ENCODE data around the gene LIN37.

The LIN37 gene

GRCh38 chr19:35736913-35737886, 11.2 kb upstream of the LIN37 start:
- no peak overlapping the region for H3K27ac ChIP-seq
- TF ChIP-seq, protein P1, sequence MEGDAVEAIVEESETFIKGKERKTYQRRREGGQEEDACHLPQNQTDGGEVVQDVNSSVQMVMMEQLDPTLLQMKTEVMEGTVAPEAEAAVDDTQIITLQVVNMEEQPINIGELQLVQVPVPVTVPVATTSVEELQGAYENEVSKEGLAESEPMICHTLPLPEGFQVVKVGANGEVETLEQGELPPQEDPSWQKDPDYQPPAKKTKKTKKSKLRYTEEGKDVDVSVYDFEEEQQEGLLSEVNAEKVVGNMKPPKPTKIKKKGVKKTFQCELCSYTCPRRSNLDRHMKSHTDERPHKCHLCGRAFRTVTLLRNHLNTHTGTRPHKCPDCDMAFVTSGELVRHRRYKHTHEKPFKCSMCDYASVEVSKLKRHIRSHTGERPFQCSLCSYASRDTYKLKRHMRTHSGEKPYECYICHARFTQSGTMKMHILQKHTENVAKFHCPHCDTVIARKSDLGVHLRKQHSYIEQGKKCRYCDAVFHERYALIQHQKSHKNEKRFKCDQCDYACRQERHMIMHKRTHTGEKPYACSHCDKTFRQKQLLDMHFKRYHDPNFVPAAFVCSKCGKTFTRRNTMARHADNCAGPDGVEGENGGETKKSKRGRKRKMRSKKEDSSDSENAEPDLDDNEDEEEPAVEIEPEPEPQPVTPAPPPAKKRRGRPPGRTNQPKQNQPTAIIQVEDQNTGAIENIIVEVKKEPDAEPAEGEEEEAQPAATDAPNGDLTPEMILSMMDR (IDR thresholded peaks at IDR 0.05) = no peak
- no peak overlapping the region for H3K4me3 ChIP-seq
- DNase-seq (ENCODE audit: low spot score) = no peak

DNA sequence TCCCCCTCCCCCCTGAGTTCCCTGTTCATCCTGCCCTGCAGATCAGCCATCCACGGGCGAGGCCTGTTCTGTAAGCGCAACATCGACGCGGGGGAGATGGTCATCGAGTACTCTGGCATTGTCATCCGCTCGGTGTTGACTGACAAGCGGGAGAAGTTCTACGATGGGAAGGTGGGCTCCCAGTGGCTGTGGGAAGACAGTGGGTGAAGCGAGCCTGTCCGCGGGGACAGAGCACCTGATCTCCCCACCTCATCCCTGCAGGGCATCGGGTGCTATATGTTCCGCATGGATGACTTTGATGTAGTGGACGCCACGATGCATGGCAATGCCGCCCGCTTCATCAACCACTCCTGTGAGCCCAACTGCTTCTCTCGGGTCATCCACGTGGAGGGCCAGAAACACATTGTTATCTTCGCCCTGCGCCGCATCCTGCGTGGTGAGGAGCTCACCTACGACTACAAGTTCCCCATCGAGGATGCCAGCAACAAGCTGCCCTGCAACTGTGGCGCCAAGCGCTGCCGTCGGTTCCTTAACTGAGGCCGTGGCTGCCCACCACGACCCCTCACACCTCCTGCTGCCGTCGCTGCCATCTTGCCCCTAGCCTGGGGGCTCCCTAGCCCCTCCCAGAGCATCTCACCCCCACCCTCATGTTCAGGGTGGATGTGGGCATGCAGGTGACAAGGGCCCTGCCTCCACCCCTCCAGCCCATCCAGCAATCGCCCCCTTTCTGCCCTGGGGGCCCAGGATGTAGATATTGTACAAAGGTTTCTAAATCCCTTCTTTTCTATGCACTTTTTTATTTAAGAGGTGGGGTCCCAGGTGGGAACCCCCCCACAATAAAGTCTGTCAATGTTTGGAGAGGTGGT, 10.1 kb upstream of the LIN37 start:
- no peak for DNase-seq (ENCODE audit: low spot score)
- H3K4me3 ChIP-seq = no peak overlapping the region
- TF ChIP-seq, protein P1 (IDR thresholded peaks at IDR 0.05) = no peak
- H3K27ac ChIP-seq = no peak overlapping the region

DNA sequence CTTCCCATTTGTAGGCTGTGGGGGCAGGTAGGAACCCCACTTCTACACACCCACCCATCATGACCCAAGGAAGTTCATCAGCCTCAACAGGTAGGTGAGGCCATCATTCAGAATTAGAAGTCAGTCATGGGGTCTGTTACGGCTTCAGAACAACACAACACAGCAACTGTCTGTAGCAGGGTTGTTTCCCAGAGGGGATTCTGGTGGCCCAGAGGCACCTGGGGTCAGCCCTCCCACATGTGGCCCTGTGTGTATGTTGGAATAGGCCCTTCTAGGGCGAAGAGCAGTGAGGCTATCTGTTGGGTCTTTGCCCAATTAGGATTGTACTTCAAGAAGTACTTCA, 9.5 kb upstream of the LIN37 start:
- H3K27ac ChIP-seq = no peak overlapping the region
- no peak for DNase-seq (ENCODE audit: low spot score)
- H3K4me3 ChIP-seq = no peak overlapping the region
- TF ChIP-seq, protein P1 (IDR thresholded peaks at IDR 0.05) = no peak

DNA sequence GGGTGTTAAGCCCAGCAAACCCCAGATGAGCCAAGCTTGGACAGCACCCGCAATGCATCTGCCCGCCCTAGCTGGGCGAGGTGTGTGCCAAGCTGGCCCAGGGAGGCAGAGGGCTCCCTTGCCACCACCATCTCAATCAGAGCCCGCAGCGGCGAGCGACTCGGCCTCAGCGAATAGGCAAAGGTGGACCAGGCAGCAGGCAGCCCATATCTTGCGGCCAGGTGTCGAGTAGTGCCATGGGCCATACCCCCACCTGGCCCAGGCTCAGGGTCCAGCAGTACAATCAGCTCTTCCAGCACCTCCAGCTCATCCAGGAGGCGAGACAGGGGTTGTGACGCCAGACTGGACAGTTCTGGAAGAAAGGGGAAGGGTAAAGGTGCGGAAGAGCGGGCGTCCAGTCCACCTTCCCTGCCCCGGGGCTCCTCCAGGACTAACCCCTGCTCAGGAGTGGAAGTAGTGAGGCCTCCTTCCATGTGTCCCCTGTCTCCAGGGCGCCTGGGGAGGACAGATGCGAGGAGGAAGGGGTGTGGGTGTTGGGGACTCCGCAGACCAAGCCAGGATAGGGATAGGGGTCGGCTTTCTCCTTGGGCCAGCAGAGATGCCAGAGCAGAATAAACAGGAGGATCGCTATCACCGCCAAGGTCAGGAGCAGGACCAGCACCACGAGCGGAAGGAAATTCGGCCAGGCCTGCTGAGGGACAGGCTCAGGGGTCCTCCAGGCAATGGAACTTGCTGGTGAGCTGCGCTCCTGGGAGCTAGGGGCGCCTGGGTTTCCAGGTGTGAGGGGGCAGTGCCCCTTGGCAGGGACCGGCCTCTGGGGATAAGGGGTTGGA, 8.9 kb upstream of the LIN37 start:
- Histone ChIP-seq H3K4me3 (peak overlapping the region; percentile 77), H3K27ac (peak overlapping the region; percentile 69 to 87)
- DNase-seq (ENCODE audit: low spot score) = no peak
- TF ChIP-seq, protein P1 (IDR thresholded peaks at IDR 0.05) = no peak

DNA sequence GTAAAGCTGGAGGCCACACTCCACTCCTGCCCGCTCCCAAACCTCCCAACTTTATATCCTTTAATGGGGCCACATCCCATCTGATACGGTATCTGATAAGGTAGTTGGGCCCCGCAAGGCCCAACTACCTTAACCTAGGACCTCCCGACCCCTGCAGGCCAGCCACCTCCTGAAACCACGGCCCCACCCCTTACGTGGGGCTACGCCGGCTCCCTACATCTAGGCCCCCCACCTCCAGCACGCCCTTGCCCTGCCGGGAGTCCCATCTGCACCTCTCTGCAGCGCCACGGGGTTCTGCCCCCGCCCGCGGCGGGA, 8.3 kb upstream of the LIN37 start:
- peak overlapping the region; percentile 69 to 87 for H3K27ac ChIP-seq
- peak overlapping the region; percentile 77 for H3K4me3 ChIP-seq
- TF ChIP-seq, protein P1 (IDR thresholded peaks at IDR 0.05) = no peak
- DNase-seq (ENCODE audit: low spot score) = no peak

DNA sequence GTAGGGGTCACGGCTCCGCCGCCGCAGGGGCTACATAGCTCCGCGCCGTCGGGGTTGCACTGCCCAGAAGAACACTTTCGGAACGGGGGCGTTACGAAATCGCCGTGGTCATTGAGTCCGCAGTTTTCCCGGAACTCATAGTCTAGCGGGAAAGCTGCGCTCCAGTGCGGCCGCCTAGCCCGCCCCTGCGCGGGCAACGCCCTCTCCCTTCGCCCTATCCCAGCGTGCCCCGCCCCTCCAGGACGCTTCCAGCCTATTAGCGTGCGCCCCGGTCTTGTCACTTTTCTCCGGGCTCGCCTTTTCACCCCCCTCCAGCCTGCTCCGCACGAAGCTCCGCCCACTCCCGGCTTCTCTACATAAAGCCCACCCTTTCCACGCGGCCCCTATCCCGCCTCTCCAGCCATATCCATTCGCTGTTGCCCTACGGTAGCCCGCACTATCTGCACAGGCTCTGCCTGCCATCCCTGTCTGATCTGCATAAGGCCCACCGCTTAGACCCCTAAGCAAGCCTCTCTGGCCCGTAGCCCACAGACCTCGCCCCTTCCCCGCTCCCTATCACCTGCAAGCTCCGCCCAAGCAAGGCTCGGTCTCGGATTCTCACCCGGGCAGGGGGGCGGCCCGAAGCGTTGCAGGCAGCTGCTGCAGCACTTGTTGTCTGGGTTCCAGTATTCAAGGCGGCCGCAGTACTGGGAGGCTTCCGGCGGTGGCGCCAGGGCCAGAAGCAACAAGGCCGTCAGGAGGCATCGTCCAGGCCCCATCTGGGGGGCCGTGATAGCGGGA, 7.8 kb upstream of the LIN37 start:
- peak overlapping the region; percentile 77 for H3K4me3 ChIP-seq
- peak; percentile 99 for DNase-seq (ENCODE audit: low spot score)
- TF ChIP-seq, protein P1 (IDR thresholded peaks at IDR 0.05) = no peak
- peak overlapping the region; percentile 69 to 87 for H3K27ac ChIP-seq
